Dermis microvascular lymphatic vessel endothelial cell (primary cell): ENCODE data around the gene AMIGO2. TPM values are rescaled to one million over a fixed set of nuclear protein-coding genes. Genes with fewer than 3 reads are reported as not detected.
"Not testable (repeated sequence)": the region's sequence is repeated elsewhere in the genome, so short reads cannot be mapped to it uniquely, and the experiment has no call there.

Experiments used
- DNase-seq, 2 donors: peaks; one replicate each; pipeline versions ENCODE4 v3.0.0 to v3.0.0-alpha.2; 2010; ENCODE audit warnings: low read depth in 2 of 2
- total RNA-seq: library from RNA; depleted of rRNA; stranded (reverse); fragments of >200 nt; gene quantifications from 2 replicates; pipeline ENCODE4 v1.2.1, GENCODE V29; 2014

The AMIGO2 gene
- total RNA-seq, 1 donor from 2014 or later = 1.3 TPM

GRCh38 chr12:47073951-47074350, 5.8 kb downstream of the AMIGO2 start:
- no peak for DNase-seq

GRCh38 chr12:47071241-47071852, 8.4 kb downstream of the AMIGO2 start:
- peak in 1 of 2 donors; percentile 10 for DNase-seq

- DNase-seq = no peak
These were observed 9.4 kb downstream of the AMIGO2 start for GRCh38 chr12:47070310-47070709.

- DNase-seq = no peak
These were observed 11.2 kb downstream of the AMIGO2 start for GRCh38 chr12:47068539-47068938.

DNA sequence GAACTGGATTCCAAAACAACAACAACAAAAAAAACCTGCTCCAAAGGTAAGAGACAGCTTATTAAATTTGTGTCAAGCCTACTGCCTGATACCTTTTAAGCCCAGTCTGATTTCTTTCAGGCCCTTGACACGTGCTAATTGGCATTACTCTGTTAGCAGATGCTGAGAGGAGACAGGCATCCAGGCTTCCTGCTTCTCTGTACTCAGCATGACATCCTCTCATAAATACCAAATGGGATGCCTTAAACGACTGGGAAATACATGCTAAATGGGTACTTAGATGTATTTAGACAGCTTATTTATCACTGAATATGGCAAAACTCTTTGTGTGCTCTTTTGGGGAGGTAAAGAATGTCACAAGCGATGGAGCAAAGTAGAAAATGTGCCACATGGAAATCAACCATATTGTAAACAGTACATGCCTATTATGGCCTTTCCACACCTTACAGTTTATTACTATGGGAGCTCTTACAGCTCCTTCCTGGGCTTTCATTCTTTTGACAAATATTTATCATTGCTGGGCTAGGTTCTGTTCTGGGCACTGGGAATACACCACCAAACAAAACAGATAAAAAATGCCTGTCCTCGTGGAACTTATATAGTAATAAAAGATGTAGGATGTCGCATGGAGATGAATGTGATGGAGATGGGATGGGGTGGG, 11.9 kb downstream of the AMIGO2 start:
- no peak for DNase-seq

- DNase-seq = no peak
These were observed 12.6 kb downstream of the AMIGO2 start for GRCh38 chr12:47067176-47067575.

- no peak for DNase-seq
These were observed 13.3 kb downstream of the AMIGO2 start for GRCh38 chr12:47066278-47067025.

DNA sequence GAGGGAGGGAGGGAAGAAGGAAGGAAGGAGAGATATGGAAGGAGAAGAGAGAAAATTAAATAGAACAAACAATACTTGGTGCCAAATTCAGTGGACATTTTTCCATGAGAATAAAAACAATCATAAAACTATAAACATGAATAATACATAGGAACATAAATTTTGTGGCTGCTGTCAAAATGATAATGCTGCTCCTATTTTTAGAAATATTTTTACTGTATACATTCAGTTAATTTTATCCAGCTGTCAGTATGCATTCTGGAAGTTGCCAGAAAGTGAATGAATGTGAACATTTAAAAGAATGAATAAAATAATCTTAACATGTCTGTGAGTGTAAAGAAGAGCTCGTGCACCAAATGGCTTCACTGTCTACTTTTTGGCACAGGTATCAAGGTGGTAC, 14.2 kb downstream of the AMIGO2 start:
- no peak for DNase-seq

DNA sequence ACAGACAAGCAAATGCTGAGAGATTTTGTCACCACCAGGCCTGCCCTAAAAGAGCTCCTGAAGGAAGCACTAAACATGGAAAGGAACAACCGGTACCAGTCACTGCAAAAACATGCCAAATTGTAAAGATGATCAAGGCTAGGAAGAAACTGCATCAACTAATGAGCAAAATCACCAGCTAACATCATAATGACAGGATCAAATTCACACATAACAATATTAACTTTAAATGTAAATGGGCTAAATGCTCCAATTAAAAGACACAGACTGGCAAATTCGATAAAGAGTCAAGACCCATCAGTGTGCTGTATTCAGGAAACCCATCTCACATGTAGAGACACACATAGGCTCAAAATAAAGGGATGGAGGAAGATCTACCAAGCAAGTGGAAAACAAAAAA, 21.1 kb downstream of the AMIGO2 start:
- DNase-seq = not testable (repeated sequence)

GRCh38 chr12:47056944-47057343, 22.8 kb downstream of the AMIGO2 start:
- DNase-seq = not testable (repeated sequence)

- not testable (repeated sequence) for DNase-seq
These were observed 23.9 kb downstream of the AMIGO2 start for GRCh38 chr12:47055856-47056255.

- no peak for DNase-seq
These were observed 25.1 kb downstream of the AMIGO2 start for GRCh38 chr12:47054659-47055058.

DNA sequence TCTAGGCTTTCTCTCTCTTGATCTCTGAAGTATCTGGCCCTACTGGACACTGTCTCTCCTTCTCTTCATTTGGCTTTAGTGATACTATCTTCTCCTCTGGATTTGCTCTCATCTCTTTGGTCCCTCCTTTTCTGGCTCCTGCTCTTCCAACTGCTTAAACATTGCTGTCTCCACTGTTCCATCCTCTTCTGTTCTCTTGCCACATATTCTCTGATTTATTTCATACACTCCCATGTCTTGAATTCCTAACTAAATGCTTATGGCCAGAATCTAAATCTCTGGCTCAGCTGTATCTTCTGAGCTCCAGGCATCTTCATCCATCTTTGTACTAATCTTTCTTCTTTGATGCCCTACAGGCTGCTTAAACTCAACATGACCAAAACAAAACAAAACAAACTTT, 25.8 kb downstream of the AMIGO2 start:
- DNase-seq = no peak

GRCh38 chr12:47052274-47052673, 27.5 kb downstream of the AMIGO2 start:
- DNase-seq = no peak

GRCh38 chr12:47051291-47051690, 28.5 kb downstream of the AMIGO2 start:
- not testable (repeated sequence) for DNase-seq

GRCh38 chr12:47048541-47048940, 31.2 kb downstream of the AMIGO2 start:
- DNase-seq = no peak

DNA sequence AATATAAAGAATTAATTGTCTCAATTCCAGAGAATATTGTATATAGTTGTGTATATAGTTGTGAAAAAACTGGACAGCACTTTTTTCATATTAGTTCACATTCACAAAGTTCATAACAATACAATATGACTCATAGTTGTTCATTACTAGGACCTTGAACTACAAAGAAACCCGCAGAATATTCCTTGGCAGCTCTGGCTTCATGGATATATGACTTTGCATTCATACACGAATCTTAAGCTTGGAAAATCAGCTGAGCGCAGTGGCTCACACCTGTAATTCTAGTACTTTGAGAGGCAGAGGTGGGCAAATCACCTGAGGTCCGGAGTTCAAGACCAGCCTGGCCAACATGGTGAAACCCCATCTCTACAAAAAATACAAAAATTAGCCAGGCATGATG, 38.4 kb downstream of the AMIGO2 start:
- no peak for DNase-seq

GRCh38 chr12:47039756-47040155, 40.0 kb downstream of the AMIGO2 start:
- DNase-seq = no peak

DNA sequence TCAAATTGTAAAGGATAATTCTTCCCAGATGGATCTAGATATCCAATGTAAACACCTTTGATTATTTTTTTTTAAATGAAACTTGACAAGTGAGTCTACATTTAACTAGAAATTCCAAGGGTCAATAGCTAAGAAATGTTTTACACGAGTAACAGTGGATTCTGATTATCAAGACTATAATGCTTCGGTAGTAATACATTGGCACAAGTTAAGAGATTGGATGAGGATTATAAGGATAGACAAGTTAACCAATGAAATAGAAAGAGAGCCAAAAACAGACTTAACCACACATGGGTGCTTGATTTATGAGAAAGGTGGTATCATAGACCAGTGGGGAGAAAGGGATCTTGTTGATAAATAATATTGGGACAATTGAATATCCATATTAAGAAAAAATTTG, 40.7 kb downstream of the AMIGO2 start:
- DNase-seq = no peak

DNA sequence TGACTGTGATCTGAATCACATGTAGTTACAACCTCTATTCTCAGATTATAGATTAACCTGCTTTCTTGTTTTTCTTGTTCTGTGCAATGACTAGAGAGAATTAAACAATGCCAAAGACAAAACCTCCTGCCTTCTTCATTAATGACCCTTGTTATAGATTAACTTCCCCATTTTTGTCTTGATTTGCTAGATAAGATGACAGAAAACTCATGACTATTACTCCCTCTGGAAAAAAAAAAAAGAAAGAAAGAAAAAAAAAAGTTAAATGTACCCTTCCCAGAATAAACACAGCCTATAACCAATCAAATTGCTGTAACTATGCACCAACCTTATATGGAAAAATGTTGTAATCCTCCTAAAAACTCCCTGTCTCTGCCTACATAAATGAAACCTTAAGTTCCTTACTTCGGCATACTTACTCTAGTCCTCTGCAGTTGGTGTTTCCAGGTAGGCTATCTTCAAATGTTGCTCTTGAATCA, 41.5 kb downstream of the AMIGO2 start:
- no peak for DNase-seq

GRCh38 chr12:47035484-47035883, 44.3 kb downstream of the AMIGO2 start:
- no peak for DNase-seq

DNA sequence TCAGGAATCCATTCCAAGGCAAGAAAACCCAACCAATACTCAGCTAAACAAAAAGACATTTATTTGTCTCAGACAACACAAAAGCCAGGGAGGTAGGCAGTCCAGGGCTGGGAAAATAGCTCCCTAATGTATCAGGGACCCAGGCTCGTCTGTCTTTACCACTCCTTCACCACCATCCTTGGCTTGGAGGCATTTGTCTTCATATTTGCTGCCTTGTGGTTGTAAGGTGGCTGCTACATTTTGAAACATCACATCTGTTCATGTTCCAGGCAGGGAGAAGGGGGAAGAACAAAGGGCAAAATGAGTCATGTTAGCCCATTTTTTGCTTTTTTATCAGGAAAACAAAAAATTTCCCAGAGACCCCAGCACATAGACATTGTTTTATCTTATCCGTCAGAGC, 45.1 kb downstream of the AMIGO2 start:
- DNase-seq = no peak
